CD4-positive, CD25-positive, alpha-beta regulatory T cell (primary cell): ENCODE measurements around the gene ACHE. TPM values are rescaled to one million over a fixed set of nuclear protein-coding genes. Genes with fewer than 3 reads are reported as not detected.
A peak's percentile ranks its signal among the peaks of the same experiment; 100 is the strongest.

Experiments
- ATAC-seq, 2 donors: fragments of 150-1000 bp; cut with Tn5 transposase; one replicate each; pipeline ENCODE4 v1.10.0; 2021; ENCODE audit warnings: low read depth in 2 of 2, moderate number of reproducible peaks in 2 of 2, moderate library complexity in 1 of 2
- DNase-seq, 3 donors: peaks; one replicate each; pipeline versions ENCODE4 v3.0.0 to v3.0.0-alpha.2; 2012 to 2022; ENCODE audit warnings: mixed read lengths in 1 of 3
- H3K27ac ChIP-seq: one replicate; pipeline ENCODE4 v1.7.0; 2013; ENCODE audit warnings: mild to moderate bottlenecking, low read length; ENCODE audit not compliant: insufficient read depth, poor library complexity, severe bottlenecking
- H3K27me3 ChIP-seq: one replicate; pipeline ENCODE4 v1.7.0; 2013; ENCODE audit warnings: low read length; ENCODE audit not compliant: control insufficient read depth, insufficient read depth
- H3K36me3 ChIP-seq: one replicate; pipeline ENCODE4 v1.7.0; 2013; ENCODE audit warnings: mild to moderate bottlenecking, low read length, moderate library complexity; ENCODE audit not compliant: control insufficient read depth, insufficient read depth
- H3K4me1 ChIP-seq: 2 replicates; pipeline ENCODE4 v1.7.0; 2013; ENCODE audit warnings: mild to moderate bottlenecking, low read length; ENCODE audit not compliant: insufficient read depth, control insufficient read depth, poor library complexity, severe bottlenecking
- H3K4me3 ChIP-seq: one replicate; pipeline ENCODE4 v1.7.0; 2013; ENCODE audit warnings: low read depth, mild to moderate bottlenecking, low read length, moderate library complexity
- H3K9me3 ChIP-seq, 2 experiments: 1 replicate in 1 of 2; 2 replicates in 1 of 2; pipeline ENCODE4 v1.7.0; 2013; ENCODE audit warnings: low read length in 2 of 2, mild to moderate bottlenecking in 1 of 2, moderate library complexity in 1 of 2; ENCODE audit not compliant: control insufficient read depth in 2 of 2
- H3K27ac Mint-ChIP-seq, 3 donors: one replicate each; pipeline ENCODE4 v1.8.0; 2020 to 2022; ENCODE audit warnings: mild to moderate bottlenecking in 3 of 3, mixed read lengths in 3 of 3, moderate library complexity in 2 of 3
- H3K27me3 Mint-ChIP-seq: one replicate; pipeline ENCODE4 v1.8.0; 2022; ENCODE audit warnings: mild to moderate bottlenecking, mixed read lengths
- H3K36me3 Mint-ChIP-seq: one replicate; pipeline ENCODE4 v1.8.0; 2020; ENCODE audit warnings: mixed read lengths
- H3K4me1 Mint-ChIP-seq, 4 donors: one replicate each; pipeline ENCODE4 v1.8.0; 2020 to 2022; ENCODE audit warnings: mixed read lengths in 4 of 4, mild to moderate bottlenecking in 1 of 4
- H3K4me3 Mint-ChIP-seq, 4 donors: one replicate each; pipeline ENCODE4 v1.8.0; 2020 to 2022; ENCODE audit warnings: mild to moderate bottlenecking in 4 of 4, mixed read lengths in 4 of 4, moderate library complexity in 3 of 4
- H3K9me3 Mint-ChIP-seq, 7 donors: one replicate each; pipeline ENCODE4 v1.8.0; 2020 to 2022; ENCODE audit warnings: mixed read lengths in 7 of 7, mild to moderate bottlenecking in 3 of 7, moderate library complexity in 2 of 7
- polyA plus RNA-seq, 4 donors: library from polyadenylated mRNA; unstranded; fragments of 300-500 nt; fragmentation: Illumina TruSeq; gene quantifications; one replicate each; pipeline ENCODE4 v1.2.3, GENCODE V29; 2021
- total RNA-seq: library from RNA; stranded (reverse); gene quantifications from one replicate; pipeline ENCODE4 v1.2.3, GENCODE V29; 2022

The ACHE gene
- total and polyA plus RNA-seq, 5 donors from 2014 or later = 0.20 TPM; not detected in 4

- DNase-seq = no peak
- no peaks in the 10 kb centered on the region for H3K9me3 ChIP-seq
- ATAC-seq = no peak
- Mint-ChIP-seq H3K4me3 (peak overlapping the region; percentile 49 to 90 (median 80)), H3K36me3 (peaks cover 15% of the 10 kb centered on the region), H3K27ac (peak overlapping the region in 2 of 3 donors; percentile 42 to 52), H3K9me3 (peaks cover 0 to 4% (median 0%) of the 10 kb centered on the region in 7 donors), H3K27me3 (peaks cover 51% of the 10 kb centered on the region), H3K4me1 (peaks cover 0 to 46% (median 31%) of the 10 kb centered on the region in 4 donors)
- peaks cover 8% of the 10 kb centered on the region for H3K27me3 ChIP-seq
- H3K4me3 ChIP-seq = no peak overlapping the region
- H3K36me3 ChIP-seq = peaks cover 6% of the 10 kb centered on the region
- peaks cover 54% of the 10 kb centered on the region for H3K4me1 ChIP-seq
- H3K27ac ChIP-seq = no peak overlapping the region
These were observed 4.0 kb downstream of the ACHE start for GRCh38 chr7:100891568-100892247.

- Histone ChIP-seq H3K27ac (no peak overlapping the region), H3K9me3 (no peaks in the 10 kb centered on the region), H3K27me3 (peaks cover 2% of the 10 kb centered on the region), H3K36me3 (peaks cover 14% of the 10 kb centered on the region), H3K4me3 (peak overlapping the region; percentile 41), H3K4me1 (peaks cover 46% of the 10 kb centered on the region)
- Mint-ChIP-seq H3K4me1 (peaks cover 0 to 44% (median 30%) of the 10 kb centered on the region in 4 donors), H3K4me3 (peak overlapping the region; percentile 86 to 92 (median 90)), H3K27ac (peak overlapping the region in 2 of 3 donors; percentile 42 to 52), H3K36me3 (peaks cover 22% of the 10 kb centered on the region), H3K27me3 (peaks cover 45% of the 10 kb centered on the region), H3K9me3 (peaks cover 0 to 2% (median 0%) of the 10 kb centered on the region in 7 donors)
- DNase-seq (no peak), ATAC-seq (no peak)
These were observed 4.8 kb downstream of the ACHE start for GRCh38 chr7:100890653-100891567.

GRCh38 chr7:100888988-100889750 is 6.5 kb downstream of the ACHE start, which contains the start of gene UFSP1:
UFSP1 (minus strand) TSS chr7:100889715; CDS start chr7:100889271, 444 bp downstream.
- Histone ChIP-seq H3K4me1 (peaks cover 36% of the 10 kb centered on the region), H3K27me3 (peaks cover under 1% of the 10 kb centered on the region), H3K36me3 (peaks cover 31% of the 10 kb centered on the region), H3K4me3 (peak within 1 kb of the TSS; percentile 41), H3K9me3 (no peaks in the 10 kb centered on the region), H3K27ac (peak within 1 kb of the TSS; percentile 74)
- ATAC-seq (no peak), DNase-seq (no peak)
- Mint-ChIP-seq H3K4me3 (peak within 1 kb of the TSS; percentile 86 to 94 (median 90)), H3K9me3 (peaks cover 0 to 2% (median 0%) of the 10 kb centered on the region in 7 donors), H3K27me3 (peaks cover 37% of the 10 kb centered on the region), H3K4me1 (peaks cover 0 to 54% (median 31%) of the 10 kb centered on the region in 4 donors), H3K27ac (peak within 1 kb of the TSS; percentile 96 to 97 (median 96)), H3K36me3 (peaks cover 37% of the 10 kb centered on the region)

- Mint-ChIP-seq H3K27me3 (peaks cover 32% of the 10 kb centered on the region), H3K27ac (peak overlapping the region; percentile 96 to 97 (median 96)), H3K9me3 (peaks cover 0 to 2% (median 0%) of the 10 kb centered on the region in 7 donors), H3K36me3 (peaks cover 45% of the 10 kb centered on the region), H3K4me1 (peaks cover 0 to 54% (median 31%) of the 10 kb centered on the region in 4 donors), H3K4me3 (peak overlapping the region; percentile 86 to 92 (median 88))
- H3K4me3 ChIP-seq = peak overlapping the region; percentile 31
- peaks cover 36% of the 10 kb centered on the region for H3K4me1 ChIP-seq
- peak overlapping the region; percentile 78 for H3K27ac ChIP-seq
- peaks cover 38% of the 10 kb centered on the region for H3K36me3 ChIP-seq
- DNase-seq = no peak
- no peaks in the 10 kb centered on the region for H3K9me3 ChIP-seq
- ATAC-seq = no peak
- no peaks in the 10 kb centered on the region for H3K27me3 ChIP-seq
These were observed 7.2 kb downstream of the ACHE start for GRCh38 chr7:100888291-100888987.

- Mint-ChIP-seq H3K4me1 (peaks cover 0 to 56% (median 32%) of the 10 kb centered on the region in 4 donors), H3K9me3 (peaks cover 0 to 2% (median 0%) of the 10 kb centered on the region in 7 donors), H3K27me3 (peaks cover 28% of the 10 kb centered on the region), H3K4me3 (peak overlapping the region; percentile 86 to 92 (median 88)), H3K27ac (peak overlapping the region; percentile 96 to 97 (median 96)), H3K36me3 (peaks cover 51% of the 10 kb centered on the region)
- no peaks in the 10 kb centered on the region for H3K9me3 ChIP-seq
- ATAC-seq (peak; percentile 24 to 37), DNase-seq (peak; percentile 49 to 84 (median 63))
- H3K4me1 ChIP-seq = peaks cover 36% of the 10 kb centered on the region
- H3K4me3 ChIP-seq = peak overlapping the region; percentile 48
- peaks cover 45% of the 10 kb centered on the region for H3K36me3 ChIP-seq
- H3K27ac ChIP-seq = peak overlapping the region; percentile 78
- H3K27me3 ChIP-seq = no peaks in the 10 kb centered on the region
These were observed 8.0 kb downstream of the ACHE start for GRCh38 chr7:100887516-100888290.

GRCh38 chr7:100886936-100887515 is 8.7 kb downstream of the ACHE start:
- peak overlapping the region; percentile 96 to 97 (median 96) for H3K27ac Mint-ChIP-seq
- peak overlapping the region; percentile 86 to 92 (median 88) for H3K4me3 Mint-ChIP-seq
- peaks cover 21% of the 10 kb centered on the region for H3K27me3 Mint-ChIP-seq
- Histone ChIP-seq H3K36me3 (peaks cover 51% of the 10 kb centered on the region), H3K27ac (peak overlapping the region; percentile 78), H3K4me1 (peaks cover 36% of the 10 kb centered on the region), H3K9me3 (no peaks in the 10 kb centered on the region), H3K4me3 (peak overlapping the region; percentile 48), H3K27me3 (no peaks in the 10 kb centered on the region)
- H3K4me1 Mint-ChIP-seq = peaks cover 0 to 55% (median 32%) of the 10 kb centered on the region in 4 donors
- ATAC-seq (no peak), DNase-seq (no peak)
- peaks cover 0 to 2% (median 0%) of the 10 kb centered on the region in 7 donors for H3K9me3 Mint-ChIP-seq
- H3K36me3 Mint-ChIP-seq = peaks cover 56% of the 10 kb centered on the region
